NCI-H2107 (cell line): ENCODE measurements around the gene IGFBPL1.

Experiments used
- DNase-seq: peaks from one replicate; lab custom pipeline; 2025; lab: John Stamatoyannopoulos, UW

The IGFBPL1 gene

GRCh38 chr9:38432922-38433510 lies 8.8 kb upstream of the IGFBPL1 start:
- DNase-seq, result no peak

- no peak for DNase-seq
Observed at GRCh38 chr9:38431116-38431515, 6.9 kb upstream of the IGFBPL1 start.

GRCh38 chr9:38428062-38428461 lies 3.8 kb upstream of the IGFBPL1 start:
- no peak for DNase-seq

- no peak for DNase-seq
Observed at GRCh38 chr9:38424918-38425317, 664 bp upstream of the IGFBPL1 start.

- DNase-seq, result no peak
Observed at GRCh38 chr9:38423273-38423972, 831 bp downstream of the IGFBPL1 start.

- no peak for DNase-seq
Observed at GRCh38 chr9:38422555-38423260, 1.5 kb downstream of the IGFBPL1 start.

GRCh38 chr9:38421498-38422211 lies 2.6 kb downstream of the IGFBPL1 start:
- peak; percentile 12 for DNase-seq

GRCh38 chr9:38419181-38419580 lies 5.1 kb downstream of the IGFBPL1 start:
- no peak for DNase-seq

GRCh38 chr9:38418366-38418765 lies 5.9 kb downstream of the IGFBPL1 start:
- no peak for DNase-seq

GRCh38 chr9:38417003-38417945 lies 7.0 kb downstream of the IGFBPL1 start:
- no peak for DNase-seq

GRCh38 chr9:38416461-38416860 lies 7.8 kb downstream of the IGFBPL1 start:
- DNase-seq, result no peak

GRCh38 chr9:38415856-38416255 lies 8.4 kb downstream of the IGFBPL1 start:
- no peak for DNase-seq

- DNase-seq, result no peak
Observed at GRCh38 chr9:38414040-38414723, 10.1 kb downstream of the IGFBPL1 start.

- no peak for DNase-seq
Observed at GRCh38 chr9:38413283-38413682, 11.0 kb downstream of the IGFBPL1 start.

- DNase-seq, result no peak
Observed at GRCh38 chr9:38412751-38413150, 11.5 kb downstream of the IGFBPL1 start.

GRCh38 chr9:38408719-38409118 lies 15.5 kb downstream of the IGFBPL1 start:
- DNase-seq, result no peak

GRCh38 chr9:38406476-38407186 lies 17.6 kb downstream of the IGFBPL1 start:
- no peak for DNase-seq

GRCh38 chr9:38405785-38406184 lies 18.5 kb downstream of the IGFBPL1 start:
- DNase-seq, result no peak

GRCh38 chr9:38404314-38404713 lies 19.9 kb downstream of the IGFBPL1 start:
- DNase-seq, result no peak

GRCh38 chr9:38401994-38402393 lies 22.3 kb downstream of the IGFBPL1 start:
- no peak for DNase-seq
